MM.1S (cell line): ENCODE data around the gene COPE.
A peak's percentile ranks its signal among the peaks of the same experiment; 100 is the strongest.
"Not testable (repeated sequence)": the region's sequence is repeated elsewhere in the genome, so short reads cannot be mapped to it uniquely, and the experiment has no call there.

Source experiments
- DNase-seq: peaks from one replicate; pipeline ENCODE4 v3.0.0-alpha.2; 2015
- H2AFZ ChIP-seq: fragments of 300-600 bp; sonication (generic); 2 replicates; pipeline ENCODE4 v1.6.0; 2016; ENCODE audit warnings: antibody characterized with exemption, low read length
- H3F3A ChIP-seq: fragments of 300-600 bp; sonication (generic); 2 replicates; pipeline ENCODE4 v1.6.1; 2016; ENCODE audit warnings: mild to moderate bottlenecking, antibody characterized with exemption, low read length, moderate library complexity, mixed read lengths; ENCODE audit not compliant: insufficient read depth
- H3K27ac ChIP-seq: fragments of 300-600 bp; sonication (generic); 2 replicates; pipeline ENCODE4 v1.5.1; 2016; ENCODE audit warnings: mild to moderate bottlenecking, low read length
- H3K27me3 ChIP-seq: fragments of 300-600 bp; sonication (generic); replicated peaks from 2 replicates; pipeline ENCODE4 v1.6.0; 2016; ENCODE audit warnings: low read length; ENCODE audit not compliant: insufficient read depth
- H3K36me3 ChIP-seq: fragments of 300-600 bp; sonication (generic); replicated peaks from 2 replicates; pipeline ENCODE4 v1.6.1; 2016; ENCODE audit warnings: mild to moderate bottlenecking, low read length, mixed read lengths; ENCODE audit not compliant: insufficient read depth
- H3K4me1 ChIP-seq: fragments of 300-600 bp; sonication (generic); 2 replicates; pipeline ENCODE4 v1.6.1; 2016; ENCODE audit warnings: low read length, mixed read lengths
- H3K4me2 ChIP-seq: fragments of 300-600 bp; sonication (generic); 2 replicates; pipeline ENCODE4 v1.6.0; 2016; ENCODE audit warnings: low read depth, low read length
- H3K4me3 ChIP-seq: fragments of 300-600 bp; sonication (generic); 2 replicates; pipeline ENCODE4 v1.5.1; 2016; ENCODE audit warnings: low read length, mixed read lengths
- H3K79me2 ChIP-seq: fragments of 300-600 bp; sonication (generic); 2 replicates; pipeline ENCODE4 v1.6.1; 2016; ENCODE audit warnings: mixed run types, low read length, mixed read lengths
- H3K9ac ChIP-seq: fragments of 300-600 bp; sonication (generic); 2 replicates; pipeline ENCODE4 v1.6.1; 2016; ENCODE audit warnings: low read length, mixed read lengths
- H3K9me2 ChIP-seq: fragments of 300-600 bp; sonication (generic); replicated peaks from 2 replicates; pipeline ENCODE4 v1.6.1; 2016; ENCODE audit warnings: mild to moderate bottlenecking, low read length, mixed read lengths; ENCODE audit not compliant: insufficient read depth
- H3K9me3 ChIP-seq: fragments of 300-600 bp; sonication (generic); replicated peaks from 2 replicates; pipeline ENCODE4 v1.6.1; 2016; ENCODE audit warnings: mild to moderate bottlenecking, low read length, mixed read lengths; ENCODE audit not compliant: insufficient read depth
- H4K20me1 ChIP-seq: fragments of 300-600 bp; sonication (generic); 2 replicates; pipeline ENCODE4 v1.6.1; 2016; ENCODE audit warnings: mild to moderate bottlenecking, low read length, moderate library complexity, mixed read lengths; ENCODE audit not compliant: insufficient read depth
- EZH2 ChIP-seq: fragments of 300-600 bp; sonication (generic); optimal IDR thresholded peaks from 2 replicates; pipeline ENCODE3; 2017; ENCODE audit warnings: low read depth, mild to moderate bottlenecking, antibody characterized with exemption, low read length, mixed read lengths
- EZH2phosphoT487 ChIP-seq: fragments of 300-600 bp; sonication (generic); IDR thresholded peaks from 2 replicates; pipeline ENCODE4 v1.6.1; 2018; ENCODE audit warnings: antibody characterized with exemption, low read length
- TF ChIP-seq, protein P1 (sequence below): fragments of 300-600 bp; sonication (generic); IDR thresholded peaks from 2 replicates; pipeline ENCODE4 v1.5.1; 2016; ENCODE audit warnings: antibody characterized with exemption, low read length, mixed read lengths

The COPE gene

GRCh38 chr19:18920400-18920799, 1.2 kb upstream of the COPE start:
- Histone ChIP-seq H3K36me3 (peaks cover 9% of the 10 kb centered on the region; the same call in 1 of the 2 replicates), H3K27me3 (no peaks in the 10 kb centered on the region), H3K4me2 (peak overlapping the region; percentile 94), H3K4me1 (peaks cover 5% of the 10 kb centered on the region), H3K79me2 (peaks cover 83% of the 10 kb centered on the region), H3K27ac (no peak overlapping the region), H3K9me2 (no peaks in the 10 kb centered on the region), H3K4me3 (peak overlapping the region; percentile 99), H4K20me1 (no peaks in the 10 kb centered on the region), H3K9me3 (no peaks in the 10 kb centered on the region), H3K9ac (peak overlapping the region; percentile 85), H2AFZ (no peak overlapping the region), H3F3A (peaks cover 8% of the 10 kb centered on the region)
- no peak for DNase-seq
- TF ChIP-seq EZH2: no peak
- no peak for TF ChIP-seq EZH2phosphoT487
- TF ChIP-seq, protein P1, sequence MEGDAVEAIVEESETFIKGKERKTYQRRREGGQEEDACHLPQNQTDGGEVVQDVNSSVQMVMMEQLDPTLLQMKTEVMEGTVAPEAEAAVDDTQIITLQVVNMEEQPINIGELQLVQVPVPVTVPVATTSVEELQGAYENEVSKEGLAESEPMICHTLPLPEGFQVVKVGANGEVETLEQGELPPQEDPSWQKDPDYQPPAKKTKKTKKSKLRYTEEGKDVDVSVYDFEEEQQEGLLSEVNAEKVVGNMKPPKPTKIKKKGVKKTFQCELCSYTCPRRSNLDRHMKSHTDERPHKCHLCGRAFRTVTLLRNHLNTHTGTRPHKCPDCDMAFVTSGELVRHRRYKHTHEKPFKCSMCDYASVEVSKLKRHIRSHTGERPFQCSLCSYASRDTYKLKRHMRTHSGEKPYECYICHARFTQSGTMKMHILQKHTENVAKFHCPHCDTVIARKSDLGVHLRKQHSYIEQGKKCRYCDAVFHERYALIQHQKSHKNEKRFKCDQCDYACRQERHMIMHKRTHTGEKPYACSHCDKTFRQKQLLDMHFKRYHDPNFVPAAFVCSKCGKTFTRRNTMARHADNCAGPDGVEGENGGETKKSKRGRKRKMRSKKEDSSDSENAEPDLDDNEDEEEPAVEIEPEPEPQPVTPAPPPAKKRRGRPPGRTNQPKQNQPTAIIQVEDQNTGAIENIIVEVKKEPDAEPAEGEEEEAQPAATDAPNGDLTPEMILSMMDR: no peak

- TF ChIP-seq EZH2phosphoT487: no peak
- TF ChIP-seq, protein P1: no peak
- no peak for TF ChIP-seq EZH2
- peaks cover 9% of the 10 kb centered on the region; the same call in 1 of the 2 replicates for H3K36me3 ChIP-seq
- peaks cover 8% of the 10 kb centered on the region for H3F3A ChIP-seq
- 0 out of 2 replicates have a peak overlapping the region, but pooled peaks have one; percentile 42 for H2AFZ ChIP-seq
- peak overlapping the region; percentile 94 for H3K4me2 ChIP-seq
- peak overlapping the region; percentile 99 for H3K4me3 ChIP-seq
- peaks cover 5% of the 10 kb centered on the region for H3K4me1 ChIP-seq
- peak overlapping the region; percentile 22; the same call in 1 of the 2 replicates for H3K27ac ChIP-seq
- H3K27me3 ChIP-seq: no peaks in the 10 kb centered on the region
- H3K9me2 ChIP-seq: no peaks in the 10 kb centered on the region
- H3K79me2 ChIP-seq: peaks cover 88% of the 10 kb centered on the region
- no peaks in the 10 kb centered on the region for H4K20me1 ChIP-seq
- peak; percentile 13 for DNase-seq
- peak overlapping the region; percentile 85 for H3K9ac ChIP-seq
- H3K9me3 ChIP-seq: no peaks in the 10 kb centered on the region
Measured at GRCh38 chr19:18919900-18920214, 670 bp upstream of the COPE start.

DNA sequence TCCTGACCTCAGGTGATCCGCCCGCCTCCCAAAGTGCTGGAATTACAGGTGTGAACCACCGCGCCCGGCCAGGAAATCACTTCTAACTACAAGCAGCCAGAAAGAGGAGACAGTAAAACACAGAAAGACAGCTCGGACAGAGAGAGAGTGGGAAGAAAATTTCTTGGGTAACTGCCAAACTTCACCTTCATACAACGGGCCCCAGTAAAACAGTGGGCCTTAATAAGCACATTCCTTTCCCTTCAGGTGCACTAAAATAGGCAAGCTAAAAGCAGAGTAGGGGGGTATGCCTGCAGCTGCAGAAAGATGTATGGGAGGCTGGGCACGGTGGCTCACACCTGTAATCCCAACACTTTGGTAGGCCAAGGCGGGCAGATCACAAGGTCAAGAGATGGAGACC, 1.6 kb downstream of the COPE start:
- not testable (repeated sequence) for DNase-seq, H3K9me2 ChIP-seq, H4K20me1 ChIP-seq, H3F3A ChIP-seq, H3K9me3 ChIP-seq, H3K4me3 ChIP-seq, H3K36me3 ChIP-seq, H3K4me1 ChIP-seq, H3K9ac ChIP-seq, H2AFZ ChIP-seq, H3K27ac ChIP-seq, H3K27me3 ChIP-seq
- Histone ChIP-seq H3K4me2 (peak overlapping the region; percentile 55; the same call in 1 of the 2 replicates), H3K79me2 (peaks cover 96% of the 10 kb centered on the region)

GRCh38 chr19:18915639-18916038, 3.5 kb downstream of the COPE start:
- Histone ChIP-seq H3K9me3 (no peaks in the 10 kb centered on the region), H3F3A (peaks cover 8% of the 10 kb centered on the region), H3K36me3 (peaks cover 8% of the 10 kb centered on the region; the same call in 1 of the 2 replicates), H3K4me1 (peaks cover 5% of the 10 kb centered on the region), H3K4me3 (no peak overlapping the region), H4K20me1 (no peaks in the 10 kb centered on the region), H3K27ac (no peak overlapping the region), H2AFZ (no peak overlapping the region), H3K27me3 (no peaks in the 10 kb centered on the region), H3K4me2 (no peak overlapping the region), H3K9me2 (no peaks in the 10 kb centered on the region), H3K9ac (no peak overlapping the region), H3K79me2 (peaks cover 84% of the 10 kb centered on the region)
- DNase-seq: peak; percentile 53
- no peak for TF ChIP-seq EZH2phosphoT487
- TF ChIP-seq, protein P1: peak; percentile 56
